HEK293T (cell line): ENCODE data around the gene CELSR1.

Experiments used
- CTCF ChIA-PET: fragments of 350-600 bp; formaldehyde crosslinking; extraction: SDS; loops from one replicate; lab custom pipeline; 2021; ENCODE audit warnings: antibody characterized with exemption, inconsistent platforms; lab: Yijun Ruan, JAX
- POLR2A ChIA-PET: fragments of 350-600 bp; formaldehyde crosslinking; extraction: SDS; loops from one replicate; lab custom pipeline; 2020; ENCODE audit warnings: antibody characterized with exemption, inconsistent platforms; lab: Yijun Ruan, JAX
- DNase-seq: peaks from one replicate; pipeline ENCODE4 v3.0.0; 2012; ENCODE audit warnings: mixed read lengths; ENCODE audit errors: extremely low spot score
- ARNT ChIP-seq: fragments of 450-650 bp; IDR thresholded peaks from 2 replicates; pipeline ENCODE4 v1.6.1; 2017; ENCODE audit warnings: mild to moderate bottlenecking
- BHLHE40 ChIP-seq: fragments of 450-650 bp; IDR thresholded peaks from 2 replicates; pipeline ENCODE4 v1.6.1; 2016; ENCODE audit warnings: mild to moderate bottlenecking, moderate library complexity, borderline replicate concordance
- CTBP1 ChIP-seq: fragments of 450-650 bp; IDR thresholded peaks from 2 replicates; pipeline ENCODE4 v1.6.1; 2016; ENCODE audit warnings: borderline replicate concordance
- ELF4 ChIP-seq: fragments of 450-650 bp; IDR thresholded peaks from 2 replicates; pipeline ENCODE4 v1.6.1; 2017; ENCODE audit warnings: antibody characterized with exemption
- FOXA1 ChIP-seq: fragments of 450-650 bp; IDR thresholded peaks from 2 replicates; pipeline ENCODE4 v1.6.1; 2016; ENCODE audit warnings: mild to moderate bottlenecking
- FOXK2 ChIP-seq: fragments of 450-650 bp; IDR thresholded peaks from 2 replicates; pipeline ENCODE4 v1.6.1; 2016; ENCODE audit warnings: mild to moderate bottlenecking
- FOXM1 ChIP-seq: fragments of 450-650 bp; IDR thresholded peaks from 2 replicates; pipeline ENCODE4 v1.6.1; 2017; ENCODE audit warnings: mild to moderate bottlenecking, borderline replicate concordance
- HDGF ChIP-seq: fragments of 450-650 bp; IDR thresholded peaks from 2 replicates; pipeline ENCODE4 v1.6.1; 2017; ENCODE audit warnings: antibody characterized with exemption, borderline replicate concordance
- L3MBTL2 ChIP-seq: fragments of 450-650 bp; conservative IDR thresholded peaks from 2 replicates; pipeline ENCODE4 v1.6.1; 2016; ENCODE audit warnings: mild to moderate bottlenecking
- LEF1 ChIP-seq: fragments of 450-650 bp; IDR thresholded peaks from 2 replicates; pipeline ENCODE4 v1.6.1; 2017; ENCODE audit warnings: mild to moderate bottlenecking, borderline replicate concordance
- NFRKB ChIP-seq: fragments of 450-650 bp; IDR thresholded peaks from 2 replicates; pipeline ENCODE4 v1.6.1; 2016; ENCODE audit warnings: mild to moderate bottlenecking, moderate library complexity
- SP1 ChIP-seq: fragments of 450-650 bp; IDR thresholded peaks from 2 replicates; pipeline ENCODE4 v1.6.1; 2017
- SUZ12 ChIP-seq: fragments of 450-650 bp; IDR thresholded peaks from 2 replicates; pipeline ENCODE4 v1.6.1; 2016; ENCODE audit warnings: mild to moderate bottlenecking
- TARDBP ChIP-seq: fragments of 450-650 bp; IDR thresholded peaks from 2 replicates; pipeline ENCODE4 v1.6.1; 2016
- ZNF384 ChIP-seq: fragments of 450-650 bp; IDR thresholded peaks from 2 replicates; pipeline ENCODE4 v1.6.1; 2016
- TF ChIP-seq, protein P1 (sequence below): fragments of 450-650 bp; IDR thresholded peaks from 2 replicates; pipeline ENCODE4 v1.6.1; 2016

Gene CELSR1

DNA sequence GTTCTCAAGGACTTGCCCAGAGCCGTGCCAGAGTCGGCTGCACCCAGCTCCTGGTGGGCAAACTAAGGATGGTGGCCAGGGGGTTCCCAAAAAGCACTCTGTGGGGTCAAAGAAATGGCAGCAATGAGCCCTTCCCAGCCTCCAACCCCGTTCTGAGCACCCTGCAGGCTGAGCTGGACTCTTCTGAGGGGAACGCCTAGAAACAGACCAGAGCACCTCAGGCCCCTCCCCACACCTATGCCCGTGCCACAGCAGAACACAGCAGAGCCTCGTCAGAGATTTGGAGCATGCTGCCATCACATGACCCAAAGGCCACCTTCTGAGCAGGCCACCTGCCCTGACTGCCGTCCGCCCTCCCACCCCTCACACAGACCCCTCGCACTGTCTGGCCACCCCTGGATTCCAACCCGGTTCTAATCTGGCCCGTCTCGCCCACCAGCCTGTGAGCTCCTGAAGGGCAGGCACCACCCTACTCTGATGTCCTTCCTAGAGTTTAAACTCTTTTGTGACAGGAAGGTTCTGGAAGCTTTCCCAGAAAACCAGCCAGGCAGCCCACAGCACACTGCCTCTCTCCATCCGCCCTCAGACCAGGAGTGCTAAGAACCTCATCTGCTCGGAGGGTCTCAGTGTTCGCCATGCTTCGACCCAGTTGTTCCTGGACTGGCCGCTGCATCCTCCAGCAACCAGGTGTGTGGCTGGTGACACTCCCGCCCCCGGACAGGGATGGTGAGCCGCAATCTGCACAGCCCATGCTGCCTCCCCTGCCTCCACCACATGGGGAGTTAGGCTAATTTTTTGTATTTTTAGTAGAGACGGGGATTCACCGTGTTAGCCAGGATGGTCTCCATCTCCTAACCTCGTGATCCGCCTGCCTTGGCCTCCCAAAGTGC lies 97.6 kb downstream of the CELSR1 start:
- TF ChIP-seq TARDBP (no peak), FOXA1 (no peak), LEF1 (no peak), CTBP1 (no peak), NFRKB (no peak), L3MBTL2 (no peak), FOXM1 (no peak), ELF4 (no peak)
- ChIA-PET POLR2A (no interaction called here), CTCF (no interaction called here)
- DNase-seq, result no peak

DNA sequence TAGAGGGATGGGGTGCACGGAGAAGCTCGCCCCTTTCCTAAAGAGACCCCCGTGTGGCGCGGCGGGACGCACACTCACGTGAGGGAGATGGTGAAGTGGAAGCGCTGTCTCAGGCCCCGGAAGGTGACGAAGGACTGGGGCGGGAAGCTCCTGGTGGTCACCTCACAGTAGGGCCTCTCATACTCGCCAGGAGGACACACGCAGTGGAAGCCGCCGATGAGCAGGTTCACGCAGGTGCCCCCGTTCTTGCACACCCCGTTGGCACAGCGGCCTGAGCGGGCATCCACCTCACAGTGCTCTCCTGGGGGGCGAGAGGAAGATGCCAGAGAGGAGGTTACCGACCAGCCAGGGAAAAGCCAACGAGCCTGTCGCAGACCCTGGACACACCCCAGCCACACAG lies 98.3 kb downstream of the CELSR1 start:
- ChIA-PET POLR2A (no interaction called here), CTCF (no interaction called here)
- no peak for DNase-seq
- no peak for TF ChIP-seq ZNF384
- TF ChIP-seq TARDBP, result no peak
- no peak for TF ChIP-seq FOXK2
- TF ChIP-seq L3MBTL2, result no peak
- TF ChIP-seq FOXM1, result no peak
- TF ChIP-seq FOXA1, result no peak
- TF ChIP-seq ARNT, result no peak
- no peak for TF ChIP-seq LEF1
- no peak for TF ChIP-seq NFRKB
- TF ChIP-seq BHLHE40, result no peak
- no peak for TF ChIP-seq ELF4
- TF ChIP-seq SUZ12, result no peak
- TF ChIP-seq, protein P1, sequence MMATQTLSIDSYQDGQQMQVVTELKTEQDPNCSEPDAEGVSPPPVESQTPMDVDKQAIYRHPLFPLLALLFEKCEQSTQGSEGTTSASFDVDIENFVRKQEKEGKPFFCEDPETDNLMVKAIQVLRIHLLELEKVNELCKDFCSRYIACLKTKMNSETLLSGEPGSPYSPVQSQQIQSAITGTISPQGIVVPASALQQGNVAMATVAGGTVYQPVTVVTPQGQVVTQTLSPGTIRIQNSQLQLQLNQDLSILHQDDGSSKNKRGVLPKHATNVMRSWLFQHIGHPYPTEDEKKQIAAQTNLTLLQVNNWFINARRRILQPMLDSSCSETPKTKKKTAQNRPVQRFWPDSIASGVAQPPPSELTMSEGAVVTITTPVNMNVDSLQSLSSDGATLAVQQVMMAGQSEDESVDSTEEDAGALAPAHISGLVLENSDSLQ, result no peak
- no peak for TF ChIP-seq HDGF
- TF ChIP-seq SP1, result no peak
- no peak for TF ChIP-seq CTBP1

DNA sequence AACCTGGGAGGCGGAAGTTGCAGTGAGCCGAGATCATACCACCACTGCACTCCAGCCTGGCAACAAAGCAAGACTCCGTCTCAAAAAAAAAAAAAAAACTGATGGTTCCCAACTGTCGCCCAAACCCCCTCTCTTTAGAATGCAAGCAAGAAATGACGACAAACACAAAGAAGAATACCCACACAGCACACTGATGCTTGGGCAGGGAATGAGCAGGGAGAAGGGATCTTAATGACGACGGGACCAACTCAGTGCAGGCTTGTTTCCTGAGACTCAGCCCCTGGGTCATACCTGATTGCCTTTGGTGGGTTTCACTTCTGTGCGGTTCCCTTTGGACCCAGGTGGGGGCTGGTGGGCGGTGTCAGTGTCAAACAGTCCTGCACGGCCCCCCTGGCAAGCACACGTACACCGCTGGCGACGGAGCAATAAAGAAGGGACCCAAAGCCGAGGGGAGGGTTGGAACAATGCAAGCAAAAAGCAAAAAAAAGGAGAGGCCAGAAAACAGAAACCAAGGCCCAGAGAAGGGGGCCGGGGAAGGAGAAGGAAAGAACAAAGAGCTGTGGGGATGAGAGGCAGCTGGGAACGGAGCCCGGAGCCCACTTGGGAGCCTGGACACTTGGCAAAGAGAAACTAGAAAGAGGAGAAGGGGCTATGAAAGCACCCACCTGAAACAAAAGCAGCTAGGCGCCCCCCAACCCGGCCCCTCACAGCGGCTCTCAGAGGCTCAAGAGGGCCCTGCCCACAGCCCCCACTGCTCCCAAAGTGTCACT lies 99.6 kb downstream of the CELSR1 start:
- ChIA-PET CTCF (no interaction called here), POLR2A (no interaction called here)
- no peak for DNase-seq
- TF ChIP-seq, protein P1, result no peak
- TF ChIP-seq HDGF (no peak), FOXA1 (no peak), LEF1 (no peak), FOXK2 (no peak)

DNA sequence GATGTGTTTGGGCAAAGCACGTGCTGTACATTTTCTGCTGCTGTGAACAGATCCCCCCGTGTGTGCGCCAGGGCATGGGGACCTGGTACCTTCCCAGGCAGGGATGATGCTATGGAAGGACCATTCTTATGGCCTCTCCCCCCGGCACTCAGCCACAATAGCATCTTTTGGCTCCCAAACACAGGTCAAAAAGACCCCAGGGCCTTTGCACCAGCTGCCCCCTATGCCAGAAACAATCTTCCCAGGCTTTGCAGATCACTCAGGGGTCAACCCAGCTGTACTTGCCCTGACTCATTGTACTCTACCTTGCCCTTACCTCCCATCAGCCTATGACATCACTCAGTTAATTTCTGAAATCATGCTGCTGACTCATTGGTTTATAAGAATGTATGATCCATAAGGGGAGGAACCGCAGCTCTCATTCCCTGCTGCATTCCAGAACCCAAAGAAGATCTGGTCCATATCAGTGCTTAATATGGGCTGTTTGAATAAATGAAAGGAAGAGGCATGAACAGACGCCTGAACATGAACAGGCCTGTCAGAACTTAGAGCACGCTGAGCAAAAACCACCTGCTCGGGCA lies 100.7 kb downstream of the CELSR1 start:
- ChIA-PET CTCF (no interaction called here), POLR2A (no interaction called here)
- no peak for DNase-seq
- TF ChIP-seq L3MBTL2 (no peak), FOXM1 (no peak), ARNT (no peak), FOXK2 (no peak)

DNA sequence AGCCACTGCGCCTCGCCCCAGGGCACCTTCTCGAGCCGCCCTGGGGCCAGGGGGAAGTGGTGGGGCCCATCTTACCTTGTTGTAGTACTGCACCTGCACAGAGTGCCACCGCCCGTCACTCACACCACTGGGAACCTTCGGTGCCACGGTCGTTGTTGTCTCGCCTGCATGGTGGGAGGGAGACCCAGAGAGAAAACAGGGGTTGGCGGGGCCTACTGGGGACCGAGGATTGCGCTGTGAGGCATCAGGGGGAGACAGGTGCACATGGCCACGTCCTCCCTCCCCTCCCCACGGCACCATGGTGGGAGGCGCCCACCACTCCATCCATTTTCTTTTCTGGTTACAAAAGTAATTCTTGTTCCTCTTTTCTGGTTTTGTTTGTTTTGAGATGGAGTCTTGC lies 104.1 kb downstream of the CELSR1 start:
- ChIA-PET CTCF (no interaction called here), POLR2A (no interaction called here)
- DNase-seq, result no peak
- TF ChIP-seq HDGF (no peak), ARNT (no peak), CTBP1 (no peak), ELF4 (no peak), LEF1 (no peak), TARDBP (no peak), FOXK2 (no peak), FOXA1 (no peak), BHLHE40 (no peak), ZNF384 (no peak)
- TF ChIP-seq, protein P1, result no peak
